Measurements from ENCODE around the gene SNX20. TPM values are rescaled to one million over a fixed set of nuclear protein-coding genes. Genes with fewer than 3 reads are reported as not detected.

Gene SNX20
- total and polyA plus RNA-seq, 2 donors (not counting 3 experiments of a cell fraction or from before 2014, with no cell fraction given): not detected

GRCh38 chr16:50696575-50697420, 15.7 kb upstream of the SNX20 start:
- no peak for FAIRE-seq
- ChIA-PET CTCF (interaction anchor here (1.4 to 2.7 kb wide), 2 partner anchors 31 to 110 kb away, joined by 6 to 10 read pairs; no protein-coding TSS in a partner anchor), POLR2A (no interaction called here)
- Histone ChIP-seq H3K4me2 (ENCODE audit: insufficient read depth, low read length) (no peak overlapping the region), H3K27ac (ENCODE audit: insufficient read depth, low read depth, low read length) (no peak overlapping the region), H3K4me3 (replicated peaks in 1 of 3; ENCODE audit: insufficient read depth in 1 of 3, low read depth in 1 of 3, low read length in 3 of 3) (no peak overlapping the region), H3K36me3 (ENCODE audit: control insufficient read depth in 2 of 2, extremely low read depth in 1 of 2, insufficient read depth in 2 of 2, low read length in 2 of 2) (no peaks in the 10 kb centered on the region), H3K79me2 (ENCODE audit: control insufficient read depth, insufficient read depth, low read length) (no peaks in the 10 kb centered on the region), H3K27me3 (ENCODE audit: control insufficient read depth in 2 of 2, insufficient read depth in 2 of 2, low read length in 2 of 2) (no peaks in the 10 kb centered on the region), H3K9me3 (replicated peaks; ENCODE audit: control insufficient read depth, insufficient read depth, low read length) (no peaks in the 10 kb centered on the region), H3K9me1 (replicated peaks; ENCODE audit: control insufficient read depth, extremely low read depth, insufficient read depth, low read length) (no peaks in the 10 kb centered on the region), H3K4me1 (ENCODE audit: control insufficient read depth, extremely low read depth, insufficient read depth, low read length) (no peaks in the 10 kb centered on the region), H4K20me1 (replicated peaks; ENCODE audit: control insufficient read depth, extremely low read depth, insufficient read depth, low read length) (no peaks in the 10 kb centered on the region), H3K9ac (replicated peaks; ENCODE audit: extremely low read depth, insufficient read depth, low read length) (no peak overlapping the region), H2AFZ (ENCODE audit: low read depth, low read length) (no peak overlapping the region)
- no peak for TF ChIP-seq MAX (IDR thresholded peaks at IDR 0.05; ENCODE audit: insufficient read depth, insufficient read length)
- no peak for DNase-seq (ENCODE audit: low read depth, low spot score)
- BruUV-seq (replicated peaks): no TSS peak
- intact Hi-C loops (cut with micrococcal nuclease): no loop called here
- dilution Hi-C loops (cut with MboI; ENCODE audit: extremely low pct_ligation_motif_present, low sequenced_read_pairs): no loop called here

- ChIA-PET POLR2A (no interaction called here), CTCF (interaction anchor here (1.4 to 2.7 kb wide), 2 partner anchors 31 to 110 kb away, joined by 6 to 10 read pairs; no protein-coding TSS in a partner anchor)
- Histone ChIP-seq H3K79me2 (ENCODE audit: control insufficient read depth, insufficient read depth, low read length) (no peaks in the 10 kb centered on the region), H3K9me1 (replicated peaks; ENCODE audit: control insufficient read depth, extremely low read depth, insufficient read depth, low read length) (no peaks in the 10 kb centered on the region), H2AFZ (ENCODE audit: low read depth, low read length) (no peak overlapping the region), H3K9me3 (replicated peaks; ENCODE audit: control insufficient read depth, insufficient read depth, low read length) (no peaks in the 10 kb centered on the region), H3K27me3 (ENCODE audit: control insufficient read depth in 2 of 2, insufficient read depth in 2 of 2, low read length in 2 of 2) (no peaks in the 10 kb centered on the region), H3K4me2 (ENCODE audit: insufficient read depth, low read length) (no peak overlapping the region), H3K36me3 (ENCODE audit: control insufficient read depth in 2 of 2, extremely low read depth in 1 of 2, insufficient read depth in 2 of 2, low read length in 2 of 2) (no peaks in the 10 kb centered on the region), H3K4me3 (replicated peaks in 1 of 3; ENCODE audit: insufficient read depth in 1 of 3, low read depth in 1 of 3, low read length in 3 of 3) (no peak overlapping the region), H3K27ac (ENCODE audit: insufficient read depth, low read depth, low read length) (no peak overlapping the region), H3K9ac (replicated peaks; ENCODE audit: extremely low read depth, insufficient read depth, low read length) (no peak overlapping the region), H3K4me1 (ENCODE audit: control insufficient read depth, extremely low read depth, insufficient read depth, low read length) (no peaks in the 10 kb centered on the region), H4K20me1 (replicated peaks; ENCODE audit: control insufficient read depth, extremely low read depth, insufficient read depth, low read length) (no peaks in the 10 kb centered on the region)
- BruUV-seq (replicated peaks): no TSS peak
- dilution Hi-C loops (cut with MboI; ENCODE audit: extremely low pct_ligation_motif_present, low sequenced_read_pairs): no loop called here
- intact Hi-C loops (cut with micrococcal nuclease): no loop called here
- DNase-seq (ENCODE audit: low read depth, low spot score) (no peak), FAIRE-seq (no peak)
- TF ChIP-seq POLR2A (IDR thresholded peaks at IDR 0.05; ENCODE audit: low read depth, low read length) (no peak), JUN (IDR thresholded peaks at IDR 0.05; ENCODE audit: borderline replicate concordance, insufficient read depth, insufficient read length, low read depth) (no peak), CTCF (IDR thresholded peaks at IDR 0.05; ENCODE audit: extremely low read depth in 1 of 2, insufficient read depth in 1 of 2, low read depth in 1 of 2, low read length in 2 of 2) (no peak), EZH2 (IDR thresholded peaks at IDR 0.05; ENCODE audit: borderline replicate concordance, low read depth, low read length, severe bottlenecking) (no peak), FOS (IDR thresholded peaks at IDR 0.05; ENCODE audit: borderline replicate concordance, insufficient read depth, low read length) (no peak), POLR2AphosphoS5 (IDR thresholded peaks at IDR 0.05; ENCODE audit: insufficient read depth, low read depth, low read length) (no peak), MAX (IDR thresholded peaks at IDR 0.05; ENCODE audit: insufficient read depth, insufficient read length) (no peak), GATA2 (IDR thresholded peaks at IDR 0.05; ENCODE audit: insufficient read depth, insufficient read length, low read depth, low read length) (no peak)
Measured at GRCh38 chr16:50696126-50696525, 15.0 kb upstream of the SNX20 start.
